Upper lobe of left lung (tissue), 6 donors: ENCODE measurements around the gene CPSF7. TPM values are rescaled to one million over a fixed set of nuclear protein-coding genes. Genes with fewer than 3 reads are reported as not detected.
A peak's percentile ranks its signal among the peaks of the same experiment; 100 is the strongest.
"Not testable (repeated sequence)": the region's sequence is repeated elsewhere in the genome, so short reads cannot be mapped to it uniquely, and the experiment has no call there.

ENCODE experiments used
- ATAC-seq, 2 donors: fragments of 200-7000 bp; cut with Tn5 transposase; one replicate each; pipeline ENCODE4 v1.9.1; 2022; ENCODE audit warnings: mild to moderate bottlenecking in 2 of 2, moderate library complexity in 2 of 2; ENCODE audit not compliant: low FRiP score in 2 of 2
- DNase-seq, 2 donors: peaks; one replicate each; pipeline ENCODE4 v3.0.0-alpha.2; 2019 to 2020
- H3K27ac ChIP-seq, 4 donors: fragments of 200-600 bp; sonication (generic); one replicate each; pipeline ENCODE4 v1.5.1; 2016 to 2019
- H3K27me3 ChIP-seq, 4 donors: fragments of 200-600 bp; sonication (generic); one replicate each; pipeline ENCODE4 v1.5.1; 2017 to 2019
- H3K36me3 ChIP-seq, 4 donors: fragments of 200-600 bp; sonication (generic); one replicate each; pipeline ENCODE4 v1.5.1; 2016 to 2019
- H3K4me1 ChIP-seq, 4 donors: fragments of 200-600 bp; sonication (generic); one replicate each; pipeline ENCODE4 v1.5.1; 2018 to 2019
- H3K4me3 ChIP-seq, 4 donors: fragments of 200-600 bp; sonication (generic); one replicate each; pipeline ENCODE4 v1.5.1; 2017 to 2019; ENCODE audit warnings: mild to moderate bottlenecking in 2 of 4, moderate library complexity in 1 of 4
- H3K9me3 ChIP-seq, 4 donors: fragments of 200-600 bp; sonication (generic); one replicate each; pipeline ENCODE4 v1.5.1; 2018 to 2019
- EP300 ChIP-seq, 4 donors: sonication (generic); formaldehyde crosslinking; IDR thresholded peaks; one replicate each; pipeline ENCODE4 v1.5.1; 2017; ENCODE audit warnings: antibody characterized with exemption in 4 of 4, control low read depth in 2 of 4
- POLR2A ChIP-seq, 4 donors: fragments of 450-650 bp; IDR thresholded peaks; one replicate each; pipeline ENCODE4 v1.5.1; 2016 to 2017; ENCODE audit warnings: antibody characterized with exemption in 4 of 4, mild to moderate bottlenecking in 2 of 4
- POLR2AphosphoS5 ChIP-seq, 2 donors: sonication (generic); formaldehyde crosslinking; IDR thresholded peaks; one replicate each; pipeline ENCODE4 v1.5.1; 2017; ENCODE audit warnings: antibody characterized with exemption in 2 of 2
- WGBS, 2 donors: methylation state at CpG; one replicate each; pipeline ENCODE4 v1.1.5; 2017 to 2018; 5-methylcytosine and 5-hydroxymethylcytosine counted together
- total RNA-seq, 6 donors: library from RNA; depleted of rRNA in 4 of 6; stranded (reverse); fragments of >200 nt in 4 of 6; gene quantifications; one replicate each; pipeline versions ENCODE4 v1.1.0 to v1.2.1, GENCODE V29; 2016 to 2021
- TF ChIP-seq, protein P1 (sequence below), 6 experiments: fragments of 450-650 bp in 4 of 6; fragments of 200-600 bp in 2 of 6; sonication (generic) in 2 of 6; IDR thresholded peaks; one replicate each; pipeline ENCODE4 v1.5.1; 2016 to 2019; ENCODE audit warnings: antibody characterized with exemption in 6 of 6
- donor health status: DM: no; HTN: no; CAD: no; lungs with moderate emphysema.
- donor health status: DM: no; HTN: yes; CAD: no; lungs with severe emphysema.

Gene CPSF7
- total RNA-seq, 6 donors from 2014 or later: 34.5 to 81.7 (median 57.1) TPM

- WGBS, 2 donors: 71 to 86% methylated on average over 4 of the region's 4 CpGs
- no peaks in the 10 kb centered on the region for H3K27me3 ChIP-seq
- ATAC-seq (no peak), DNase-seq (no peak)
- H3K36me3 ChIP-seq: peaks cover 6 to 82% (median 48%) of the 10 kb centered on the region in 4 donors
- H3K9me3 ChIP-seq: no peaks in the 10 kb centered on the region
- TF ChIP-seq, protein P1, sequence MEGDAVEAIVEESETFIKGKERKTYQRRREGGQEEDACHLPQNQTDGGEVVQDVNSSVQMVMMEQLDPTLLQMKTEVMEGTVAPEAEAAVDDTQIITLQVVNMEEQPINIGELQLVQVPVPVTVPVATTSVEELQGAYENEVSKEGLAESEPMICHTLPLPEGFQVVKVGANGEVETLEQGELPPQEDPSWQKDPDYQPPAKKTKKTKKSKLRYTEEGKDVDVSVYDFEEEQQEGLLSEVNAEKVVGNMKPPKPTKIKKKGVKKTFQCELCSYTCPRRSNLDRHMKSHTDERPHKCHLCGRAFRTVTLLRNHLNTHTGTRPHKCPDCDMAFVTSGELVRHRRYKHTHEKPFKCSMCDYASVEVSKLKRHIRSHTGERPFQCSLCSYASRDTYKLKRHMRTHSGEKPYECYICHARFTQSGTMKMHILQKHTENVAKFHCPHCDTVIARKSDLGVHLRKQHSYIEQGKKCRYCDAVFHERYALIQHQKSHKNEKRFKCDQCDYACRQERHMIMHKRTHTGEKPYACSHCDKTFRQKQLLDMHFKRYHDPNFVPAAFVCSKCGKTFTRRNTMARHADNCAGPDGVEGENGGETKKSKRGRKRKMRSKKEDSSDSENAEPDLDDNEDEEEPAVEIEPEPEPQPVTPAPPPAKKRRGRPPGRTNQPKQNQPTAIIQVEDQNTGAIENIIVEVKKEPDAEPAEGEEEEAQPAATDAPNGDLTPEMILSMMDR (IDR thresholded peaks at IDR 0.05): no peak
- TF ChIP-seq EP300 (IDR thresholded peaks at IDR 0.05) (no peak), POLR2AphosphoS5 (IDR thresholded peaks at IDR 0.05) (no peak), POLR2A (IDR thresholded peaks at IDR 0.05) (no peak)
- H3K4me1 ChIP-seq: peaks cover 0 to 7% (median 5%) of the 10 kb centered on the region in 4 donors
- H3K27ac ChIP-seq: no peak overlapping the region
- no peak overlapping the region for H3K4me3 ChIP-seq
Observed at GRCh38 chr11:61445516-61445915, 15.7 kb upstream of the CPSF7 start.

GRCh38 chr11:61442616-61443015 is 12.8 kb upstream of the CPSF7 start:
- ATAC-seq: no peak
- DNase-seq: no peak
- Histone ChIP-seq H3K4me3 (no peak overlapping the region), H3K9me3 (no peaks in the 10 kb centered on the region), H3K36me3 (peaks cover 16 to 87% (median 62%) of the 10 kb centered on the region in 4 donors), H3K27me3 (no peaks in the 10 kb centered on the region), H3K27ac (no peak overlapping the region), H3K4me1 (peaks cover 0 to 7% (median 5%) of the 10 kb centered on the region in 4 donors)
- TF ChIP-seq, protein P1 (IDR thresholded peaks at IDR 0.05): no peak
- TF ChIP-seq POLR2AphosphoS5 (IDR thresholded peaks at IDR 0.05) (no peak), POLR2A (IDR thresholded peaks at IDR 0.05) (no peak), EP300 (IDR thresholded peaks at IDR 0.05) (no peak)
- 87 to 93% methylated on average over 6 of the region's 6 CpGs for WGBS, 2 donors

- DNase-seq (no peak), ATAC-seq (no peak)
- Histone ChIP-seq H3K9me3 (no peaks in the 10 kb centered on the region), H3K36me3 (peaks cover 19 to 66% (median 50%) of the 10 kb centered on the region in 4 donors), H3K27ac (no peak overlapping the region), H3K4me1 (peaks cover 10 to 15% (median 13%) of the 10 kb centered on the region in 4 donors), H3K4me3 (no peak overlapping the region), H3K27me3 (no peaks in the 10 kb centered on the region)
- 78 to 93% methylated on average over 1 of the region's 1 CpG for WGBS, 2 donors
- TF ChIP-seq POLR2A (IDR thresholded peaks at IDR 0.05) (no peak), POLR2AphosphoS5 (IDR thresholded peaks at IDR 0.05) (no peak), EP300 (IDR thresholded peaks at IDR 0.05) (no peak)
- TF ChIP-seq, protein P1 (IDR thresholded peaks at IDR 0.05): no peak
Observed at GRCh38 chr11:61439615-61440014, 9.8 kb upstream of the CPSF7 start.

DNA sequence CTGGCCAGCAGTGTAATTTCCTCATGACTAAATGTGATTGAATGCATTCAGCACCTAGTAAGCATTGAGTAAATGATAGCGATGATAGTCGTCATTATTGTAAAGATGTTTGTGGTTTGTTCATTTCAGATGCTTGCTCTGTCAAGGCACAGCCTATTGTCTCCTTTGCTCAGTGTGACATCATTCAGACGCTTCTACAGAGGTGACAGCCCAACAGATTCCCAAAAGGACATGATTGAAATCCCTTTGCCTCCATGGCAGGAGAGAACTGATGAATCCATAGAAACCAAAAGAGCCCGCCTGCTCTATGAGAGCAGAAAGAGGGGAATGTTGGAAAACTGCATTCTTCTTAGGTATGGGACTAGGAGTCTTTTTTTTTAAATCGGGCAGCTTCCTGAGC is 7.7 kb upstream of the CPSF7 start:
- 93 to 99% methylated on average over 5 of the region's 5 CpGs for WGBS, 2 donors
- no peak for TF ChIP-seq POLR2AphosphoS5 (IDR thresholded peaks at IDR 0.05)
- no peaks in the 10 kb centered on the region for H3K9me3 ChIP-seq
- H3K4me1 ChIP-seq: peaks cover 11 to 15% (median 14%) of the 10 kb centered on the region in 4 donors
- peaks cover 19 to 50% (median 43%) of the 10 kb centered on the region in 4 donors for H3K36me3 ChIP-seq
- H3K27me3 ChIP-seq: no peaks in the 10 kb centered on the region
- H3K4me3 ChIP-seq: no peak overlapping the region
- no peak overlapping the region for H3K27ac ChIP-seq
- DNase-seq (no peak), ATAC-seq (no peak)

GRCh38 chr11:61430839-61431238 is 1.1 kb upstream of the CPSF7 start:
- 71 to 75% methylated on average over 10 of the region's 10 CpGs for WGBS, 2 donors
- H3K27me3 ChIP-seq, DNase-seq, ATAC-seq, H3K9me3 ChIP-seq: not testable (repeated sequence)
- Histone ChIP-seq H3K36me3 (peaks cover 2 to 32% (median 25%) of the 10 kb centered on the region in 4 donors), H3K27ac (peak overlapping the region in 3 of 4 donors; percentile 97 to 100 (median 99)), H3K4me1 (peaks cover 39 to 53% (median 46%) of the 10 kb centered on the region in 4 donors), H3K4me3 (peak overlapping the region; percentile 61 to 95 (median 68))

- H3K27me3 ChIP-seq: no peaks in the 10 kb centered on the region
- DNase-seq (peak; percentile 58 to 94), ATAC-seq (peak; percentile 76 to 91)
- TF ChIP-seq, protein P1 (IDR thresholded peaks at IDR 0.05): peak in 4 of 6 experiments; percentile 7 to 47 (median 40)
- no peak for TF ChIP-seq POLR2A (IDR thresholded peaks at IDR 0.05)
- H3K36me3 ChIP-seq: peaks cover 2 to 47% (median 39%) of the 10 kb centered on the region in 4 donors
- peak overlapping the region; percentile 58 to 95 (median 68) for H3K4me3 ChIP-seq
- H3K27ac ChIP-seq: peak overlapping the region; percentile 97 to 100 (median 100)
- H3K4me1 ChIP-seq: peaks cover 37 to 56% (median 42%) of the 10 kb centered on the region in 4 donors
- no peaks in the 10 kb centered on the region for H3K9me3 ChIP-seq
- 1% methylated on average over 35 of the region's 37 CpGs; no CpG with 5 or more reads in 1 of the 2 donors for WGBS, 2 donors
Observed at GRCh38 chr11:61429346-61429690, 457 bp downstream of the CPSF7 start.
